Daoy (cell line): ENCODE data around the gene NDP. TPM values are rescaled to one million over a fixed set of nuclear protein-coding genes. Genes with fewer than 3 reads are reported as not detected.

Experiments used
- DNase-seq: peaks from one replicate; pipeline ENCODE4 v3.0.0-alpha.2; 2015; ENCODE audit warnings: low read depth
- total RNA-seq: library from RNA; depleted of rRNA; stranded (reverse); fragments of >200 nt; shearing (Covaris generic); gene quantifications from 2 replicates; pipeline ENCODE4 v1.2.3, GENCODE V29; 2014; rRNA removed

The NDP gene
- total RNA-seq = 0.06 TPM in 1 of 2 replicates, not detected in the other

- DNase-seq = no peak
Observed at GRCh38 chrX:43973249-43974099, at the start of gene NDP. Gene NDP, minus strand, starts transcription at chrX:43973390. Its CDS starts 14,745 bp downstream, at chrX:43958645.

- no peak for DNase-seq
Observed at GRCh38 chrX:44022964-44023363, 49.8 kb upstream of the NDP start.

GRCh38 chrX:44020693-44021092 lies 47.5 kb upstream of the NDP start:
- no peak for DNase-seq

- no peak for DNase-seq
Observed at GRCh38 chrX:44019911-44020310, 46.7 kb upstream of the NDP start.

- no peak for DNase-seq
Observed at GRCh38 chrX:44017676-44018075, 44.5 kb upstream of the NDP start.

- DNase-seq = no peak
Observed at GRCh38 chrX:44016906-44017305, 43.7 kb upstream of the NDP start.

GRCh38 chrX:44012484-44013096 lies 39.4 kb upstream of the NDP start:
- DNase-seq = peak; percentile 93

- no peak for DNase-seq
Observed at GRCh38 chrX:44011506-44011905, 38.3 kb upstream of the NDP start.

- DNase-seq = no peak
Observed at GRCh38 chrX:44010626-44011025, 37.4 kb upstream of the NDP start.

GRCh38 chrX:44006081-44006480 lies 32.9 kb upstream of the NDP start:
- DNase-seq = no peak

- DNase-seq = peak; percentile 27
Observed at GRCh38 chrX:44003975-44004374, 30.8 kb upstream of the NDP start.

- no peak for DNase-seq
Observed at GRCh38 chrX:44002567-44002966, 29.4 kb upstream of the NDP start.

- DNase-seq = no peak
Observed at GRCh38 chrX:43998374-43998773, 25.2 kb upstream of the NDP start.

GRCh38 chrX:43996491-43996890 lies 23.3 kb upstream of the NDP start:
- DNase-seq = no peak

GRCh38 chrX:43986083-43986482 lies 12.9 kb upstream of the NDP start:
- DNase-seq = no peak

GRCh38 chrX:43985511-43985910 lies 12.3 kb upstream of the NDP start:
- DNase-seq = no peak

- DNase-seq = no peak
Observed at GRCh38 chrX:43978226-43978625, 5.0 kb upstream of the NDP start.

GRCh38 chrX:43976205-43976604 lies 3.0 kb upstream of the NDP start:
- no peak for DNase-seq

- DNase-seq = no peak
Observed at GRCh38 chrX:43975796-43976195, 2.6 kb upstream of the NDP start.

- DNase-seq = no peak
Observed at GRCh38 chrX:43974741-43975465, 1.7 kb upstream of the NDP start.

- DNase-seq = no peak
Observed at GRCh38 chrX:43974100-43974475, 898 bp upstream of the NDP start.
